ENCODE results near the gene IQCE.

GRCh38 chr7:2628891-2629290 lies 70.1 kb downstream of the IQCE start:
- TF ChIP-seq CTCF (IDR thresholded peaks at IDR 0.05) = no peak
- no peak for TF ChIP-seq POLR2A (IDR thresholded peaks at IDR 0.05)
- no peak for TF ChIP-seq POLR2AphosphoS5 (IDR thresholded peaks at IDR 0.05)

Measured in gastroesophageal sphincter (tissue), 3 donors.